AML-193 (cell line): ENCODE results near the gene YJU2.
"Not testable (repeated sequence)": the region's sequence is repeated elsewhere in the genome, so short reads cannot be mapped to it uniquely, and the experiment has no call there.

ENCODE experiments used
- DNase-seq, 2 experiments: peaks; one replicate each; lab custom pipeline; 2025; lab: John Stamatoyannopoulos, UW

Gene YJU2

GRCh38 chr19:4228765-4229178 is 18.1 kb upstream of the YJU2 start:
- no peak for DNase-seq

GRCh38 chr19:4229179-4229931 is 17.5 kb upstream of the YJU2 start, which contains the start of gene EBI3:
Gene EBI3, plus strand, starts transcription at chr19:4229523. Its CDS starts 28 bp downstream, at chr19:4229551.
- DNase-seq, result no peak

GRCh38 chr19:4230237-4230636 is 16.6 kb upstream of the YJU2 start:
- not testable (repeated sequence) for DNase-seq

GRCh38 chr19:4231521-4231920 is 15.4 kb upstream of the YJU2 start:
- not testable (repeated sequence) for DNase-seq

- DNase-seq, result not testable (repeated sequence)
These were observed 14.7 kb upstream of the YJU2 start for GRCh38 chr19:4232139-4232538.

- no peak for DNase-seq
These were observed 14.1 kb upstream of the YJU2 start for GRCh38 chr19:4232614-4233281.

GRCh38 chr19:4233282-4233853 is 13.5 kb upstream of the YJU2 start:
- no peak for DNase-seq

- no peak for DNase-seq
These were observed 12.6 kb upstream of the YJU2 start for GRCh38 chr19:4234142-4234861.

- no peak for DNase-seq
These were observed 12.0 kb upstream of the YJU2 start for GRCh38 chr19:4234862-4235201.

GRCh38 chr19:4237510-4237909 is 9.4 kb upstream of the YJU2 start:
- not testable (repeated sequence) for DNase-seq

GRCh38 chr19:4238831-4239230 is 8.0 kb upstream of the YJU2 start:
- DNase-seq, result no peak

GRCh38 chr19:4241824-4242430 is 5.0 kb upstream of the YJU2 start:
- DNase-seq, result no peak

GRCh38 chr19:4245938-4246337 is 942 bp upstream of the YJU2 start:
- DNase-seq, result not testable (repeated sequence)

GRCh38 chr19:4256563-4256962 is 9.7 kb downstream of the YJU2 start:
- no peak for DNase-seq

GRCh38 chr19:4257025-4257424 is 10.1 kb downstream of the YJU2 start:
- no peak for DNase-seq

- DNase-seq, result no peak
These were observed 11.3 kb downstream of the YJU2 start for GRCh38 chr19:4258181-4258580.

GRCh38 chr19:4260613-4261191 is 13.8 kb downstream of the YJU2 start:
- DNase-seq, result peak in 1 of 2 experiments; percentile 4

GRCh38 chr19:4264812-4265211 is 17.9 kb downstream of the YJU2 start:
- DNase-seq, result no peak

- peak in 1 of 2 experiments; percentile 3 for DNase-seq
These were observed 19.5 kb downstream of the YJU2 start for GRCh38 chr19:4266253-4267000.

- DNase-seq, result peak; percentile 72 to 73
These were observed 20.4 kb downstream of the YJU2 start for GRCh38 chr19:4267101-4267900.
